HG03558 (cell line): ENCODE data around the gene TRAPPC2B.

ENCODE experiments used
- ATAC-seq: cut with Tn5 transposase; IDR thresholded peaks from one replicate; pipeline ENCODE4 v1.9.1; 2021; ENCODE audit warnings: moderate number of reproducible peaks; ENCODE audit not compliant: unreplicated experiment; ENCODE audit errors: extremely low read depth

The TRAPPC2B gene

GRCh38 chr19:57362997-57363687, at the start of gene TRAPPC2B, which contains the start of gene ZNF547:
TRAPPC2B (plus strand) TSS chr19:57363551; CDS start chr19:57364834, 1,283 bp downstream.
ZNF547 (plus strand) TSS chr19:57363551; CDS start chr19:57368556, 5,005 bp downstream.
- ATAC-seq = peak; percentile 87

GRCh38 chr19:57314146-57314545, 49.2 kb upstream of the TRAPPC2B start:
- no peak for ATAC-seq

GRCh38 chr19:57317503-57317902, 45.8 kb upstream of the TRAPPC2B start:
- ATAC-seq = no peak

GRCh38 chr19:57319869-57320179, 43.5 kb upstream of the TRAPPC2B start:
- no peak for ATAC-seq

GRCh38 chr19:57320180-57321084, 42.9 kb upstream of the TRAPPC2B start, which contains the start of gene ZNF543:
ZNF543 (plus strand) TSS chr19:57320472; CDS start chr19:57320854, 382 bp downstream.
- peak; percentile 83 for ATAC-seq

- no peak for ATAC-seq
These were observed 42.2 kb upstream of the TRAPPC2B start for GRCh38 chr19:57321116-57321515.

GRCh38 chr19:57321751-57322150, 41.6 kb upstream of the TRAPPC2B start:
- ATAC-seq = no peak

- no peak for ATAC-seq
These were observed 38.4 kb upstream of the TRAPPC2B start for GRCh38 chr19:57324992-57325391.

GRCh38 chr19:57327993-57328392, 35.4 kb upstream of the TRAPPC2B start:
- no peak for ATAC-seq

- no peak for ATAC-seq
These were observed 29.2 kb upstream of the TRAPPC2B start for GRCh38 chr19:57334191-57334590.

- ATAC-seq = no peak
These were observed 24.5 kb upstream of the TRAPPC2B start for GRCh38 chr19:57338877-57339276.

- no peak for ATAC-seq
These were observed 20.8 kb upstream of the TRAPPC2B start for GRCh38 chr19:57342582-57342981.

GRCh38 chr19:57348136-57348535, 15.2 kb upstream of the TRAPPC2B start:
- ATAC-seq = no peak

- peak; percentile 91 for ATAC-seq
These were observed 12.2 kb upstream of the TRAPPC2B start, which contains the start of gene ZNF304 for GRCh38 chr19:57350877-57351805. ZNF304 (plus strand) TSS chr19:57351271; CDS start chr19:57351665, 394 bp downstream.

- ATAC-seq = no peak
These were observed 11.5 kb upstream of the TRAPPC2B start for GRCh38 chr19:57351867-57352266.

GRCh38 chr19:57355916-57356315, 7.4 kb upstream of the TRAPPC2B start:
- ATAC-seq = no peak

- no peak for ATAC-seq
These were observed 5.9 kb upstream of the TRAPPC2B start for GRCh38 chr19:57357406-57357805.

GRCh38 chr19:57359300-57359699, 4.1 kb upstream of the TRAPPC2B start:
- ATAC-seq = no peak

GRCh38 chr19:57362419-57362818, 932 bp upstream of the TRAPPC2B start:
- no peak for ATAC-seq

- ATAC-seq = no peak
These were observed 384 bp downstream of the TRAPPC2B start for GRCh38 chr19:57363688-57364181.
